22Rv1 (cell line): ENCODE results near the gene MSI2.

Source experiments
- H3K27ac ChIP-seq: fragments of 450-650 bp; 2 replicates; pipeline ENCODE4 v1.5.1; 2017
- ZFX ChIP-seq: fragments of 450-650 bp; IDR thresholded peaks from 2 replicates; pipeline ENCODE4 v1.6.1; 2017; ENCODE audit warnings: antibody characterized with exemption, borderline replicate concordance
- TF ChIP-seq, protein P1 (sequence below): fragments of 450-650 bp; IDR thresholded peaks from 2 replicates; pipeline ENCODE4 v1.5.1; 2017; ENCODE audit warnings: mild to moderate bottlenecking

MSI2 gene

DNA sequence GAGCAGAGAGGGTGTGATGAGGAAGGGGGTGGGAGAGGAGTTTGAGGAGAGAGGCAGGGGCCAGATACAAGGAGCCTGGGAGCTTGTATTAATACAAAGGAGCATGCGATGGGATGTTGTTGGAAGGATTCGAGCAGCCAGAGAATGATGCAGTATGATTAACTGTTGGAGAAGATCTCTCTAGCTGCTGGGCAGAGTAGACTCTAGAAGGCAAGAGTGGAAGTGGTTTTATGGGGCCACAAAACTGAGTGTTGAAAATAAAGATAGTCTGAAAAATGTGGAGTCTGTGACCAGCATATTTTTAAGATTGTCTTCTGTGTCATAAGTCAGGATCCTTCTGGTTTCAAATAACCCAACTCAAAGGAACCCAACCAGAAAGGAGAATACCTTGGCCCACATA is 98.3 kb downstream of the MSI2 start:
- TF ChIP-seq, protein P1, sequence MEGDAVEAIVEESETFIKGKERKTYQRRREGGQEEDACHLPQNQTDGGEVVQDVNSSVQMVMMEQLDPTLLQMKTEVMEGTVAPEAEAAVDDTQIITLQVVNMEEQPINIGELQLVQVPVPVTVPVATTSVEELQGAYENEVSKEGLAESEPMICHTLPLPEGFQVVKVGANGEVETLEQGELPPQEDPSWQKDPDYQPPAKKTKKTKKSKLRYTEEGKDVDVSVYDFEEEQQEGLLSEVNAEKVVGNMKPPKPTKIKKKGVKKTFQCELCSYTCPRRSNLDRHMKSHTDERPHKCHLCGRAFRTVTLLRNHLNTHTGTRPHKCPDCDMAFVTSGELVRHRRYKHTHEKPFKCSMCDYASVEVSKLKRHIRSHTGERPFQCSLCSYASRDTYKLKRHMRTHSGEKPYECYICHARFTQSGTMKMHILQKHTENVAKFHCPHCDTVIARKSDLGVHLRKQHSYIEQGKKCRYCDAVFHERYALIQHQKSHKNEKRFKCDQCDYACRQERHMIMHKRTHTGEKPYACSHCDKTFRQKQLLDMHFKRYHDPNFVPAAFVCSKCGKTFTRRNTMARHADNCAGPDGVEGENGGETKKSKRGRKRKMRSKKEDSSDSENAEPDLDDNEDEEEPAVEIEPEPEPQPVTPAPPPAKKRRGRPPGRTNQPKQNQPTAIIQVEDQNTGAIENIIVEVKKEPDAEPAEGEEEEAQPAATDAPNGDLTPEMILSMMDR, result no peak
- no peak for TF ChIP-seq ZFX
- H3K27ac ChIP-seq, result no peak overlapping the region

DNA sequence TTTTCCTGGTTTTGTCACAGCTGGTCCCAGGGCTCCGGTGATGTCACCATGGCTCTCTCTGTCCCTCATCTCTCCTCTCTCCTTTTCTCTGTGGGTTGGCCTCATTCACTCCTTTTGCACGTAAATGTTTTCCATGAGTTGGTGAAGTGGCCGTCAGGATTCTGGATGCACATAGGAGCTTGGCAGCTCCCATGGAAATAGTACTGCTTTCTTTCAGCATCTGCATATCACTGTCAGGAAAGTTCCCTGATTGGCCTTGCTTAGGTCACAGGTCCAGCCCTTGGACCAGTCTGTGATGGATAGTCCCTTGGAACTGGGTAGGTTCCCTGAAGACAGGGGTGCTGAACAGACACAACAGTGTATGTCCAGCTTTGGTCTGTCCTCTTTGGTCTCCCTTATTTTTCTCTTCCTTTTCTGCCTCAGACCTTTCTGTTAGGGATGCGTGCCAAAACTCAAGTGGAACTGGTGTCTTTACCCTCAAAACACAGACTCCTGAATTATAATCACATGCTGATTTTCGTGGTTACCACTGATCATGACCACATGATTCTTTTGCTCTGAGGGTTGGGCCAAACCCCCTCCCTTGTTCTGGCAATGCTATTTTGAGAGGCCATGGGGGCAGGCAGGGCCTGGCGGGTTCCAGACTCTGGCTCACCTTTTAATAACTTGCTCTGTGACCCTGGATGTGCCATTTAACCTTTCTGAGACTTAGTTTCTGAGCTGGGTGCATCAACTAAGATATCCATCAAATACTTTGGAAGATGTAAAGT is 99.0 kb downstream of the MSI2 start:
- no peak for TF ChIP-seq ZFX
- TF ChIP-seq, protein P1, result no peak
- H3K27ac ChIP-seq, result no peak overlapping the region

GRCh38 chr17:57356153-57356718 is 99.9 kb downstream of the MSI2 start:
- TF ChIP-seq ZFX, result no peak
- H3K27ac ChIP-seq, result no peak overlapping the region

GRCh38 chr17:57356719-57357391 is 100.5 kb downstream of the MSI2 start:
- peak overlapping the region; percentile 67 for H3K27ac ChIP-seq
- TF ChIP-seq, protein P1, result no peak
- TF ChIP-seq ZFX, result no peak

DNA sequence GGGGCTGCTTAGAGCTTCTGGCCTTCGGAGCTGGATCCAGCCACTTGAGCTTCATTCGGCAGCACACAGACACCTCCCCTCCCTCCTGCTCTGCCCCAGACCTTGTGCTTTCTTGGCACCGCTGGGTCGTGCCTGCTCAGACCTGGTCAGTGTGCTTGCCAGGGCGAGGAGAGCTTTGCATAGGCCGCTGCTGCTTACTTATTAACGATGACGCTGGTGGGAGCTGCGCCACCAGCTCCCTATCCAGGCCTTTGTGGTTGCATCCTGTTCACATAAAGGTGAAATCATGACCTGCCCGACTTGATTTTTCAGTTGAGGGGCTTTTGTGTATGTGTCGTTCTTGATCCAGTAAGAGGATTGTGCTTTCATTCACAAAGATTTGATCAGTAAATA is 101.1 kb downstream of the MSI2 start:
- peak overlapping the region; percentile 67 for H3K27ac ChIP-seq
- TF ChIP-seq, protein P1, result no peak
- no peak for TF ChIP-seq ZFX

- TF ChIP-seq ZFX, result no peak
- TF ChIP-seq, protein P1, result no peak
- peak overlapping the region; percentile 67 for H3K27ac ChIP-seq
Observed at GRCh38 chr17:57357830-57358430, 101.6 kb downstream of the MSI2 start.

- no peak overlapping the region for H3K27ac ChIP-seq
- TF ChIP-seq, protein P1, result no peak
Observed at GRCh38 chr17:57360266-57360665, 103.9 kb downstream of the MSI2 start.
